HCT116 (cell line): Measurements from ENCODE around the gene SLC6A18.

ENCODE experiments used
- EZH2 ChIP-seq: fragments of 200-600 bp; sonication (generic); IDR thresholded peaks from 2 replicates; pipeline ENCODE4 v1.6.1; 2017; ENCODE audit warnings: antibody characterized with exemption, mixed run types
- JUND ChIP-seq: IDR thresholded peaks from 2 replicates; pipeline ENCODE4 v1.6.1; 2012
- ZNF274 ChIP-seq: fragments of 200-500 bp; sonication (Bioruptor generic); IDR thresholded peaks from 2 replicates; pipeline ENCODE4 v1.6.1; 2014; ENCODE audit warnings: mild to moderate bottlenecking, low read depth, low read length, inconsistent platforms
- TF ChIP-seq, protein P1 (sequence below), 3 experiments: fragments of 200-600 bp in 1 of 3; sonication (generic) in 1 of 3; IDR thresholded peaks in 2 of 3; conservative IDR thresholded peaks in 1 of 3; 2 replicates each; pipeline ENCODE4 v1.5.1; 2012 to 2017; ENCODE audit warnings: low read depth in 2 of 3, low read length in 2 of 3, antibody characterized with exemption in 1 of 3, borderline replicate concordance in 1 of 3, control low read depth in 1 of 3, mild to moderate bottlenecking in 1 of 3, mixed read lengths in 1 of 3, mixed run types in 1 of 3, moderate library complexity in 1 of 3; ENCODE audit not compliant: insufficient read depth in 1 of 3
- TF ChIP-seq, protein P2 (sequence below): IDR thresholded peaks from 2 replicates; pipeline ENCODE4 v1.6.1; 2012; ENCODE audit warnings: low read depth
- TF ChIP-seq, protein P3 (sequence below): IDR thresholded peaks from 2 replicates; pipeline ENCODE4 v1.6.1; 2012

DNA sequence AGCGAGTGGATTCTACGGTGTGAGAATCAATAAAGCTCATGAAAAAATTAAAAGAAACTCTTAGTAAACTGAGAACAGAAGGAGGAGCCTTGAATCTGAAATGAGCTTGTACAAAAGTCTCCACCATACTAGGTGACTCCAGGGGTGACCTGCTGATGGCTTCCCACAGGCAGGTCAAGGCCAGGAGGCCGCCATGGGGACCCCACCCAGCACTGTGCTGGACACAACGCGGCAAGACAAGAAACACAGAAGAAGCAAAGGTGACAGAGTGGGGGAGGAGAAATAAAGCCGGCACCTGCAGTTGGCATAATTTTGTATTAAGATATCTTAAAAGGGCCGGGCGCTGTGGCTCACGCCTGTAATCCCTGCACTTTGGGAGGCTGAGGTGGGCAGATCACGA is 35.9 kb upstream of the SLC6A18 start:
- TF ChIP-seq, protein P1, sequence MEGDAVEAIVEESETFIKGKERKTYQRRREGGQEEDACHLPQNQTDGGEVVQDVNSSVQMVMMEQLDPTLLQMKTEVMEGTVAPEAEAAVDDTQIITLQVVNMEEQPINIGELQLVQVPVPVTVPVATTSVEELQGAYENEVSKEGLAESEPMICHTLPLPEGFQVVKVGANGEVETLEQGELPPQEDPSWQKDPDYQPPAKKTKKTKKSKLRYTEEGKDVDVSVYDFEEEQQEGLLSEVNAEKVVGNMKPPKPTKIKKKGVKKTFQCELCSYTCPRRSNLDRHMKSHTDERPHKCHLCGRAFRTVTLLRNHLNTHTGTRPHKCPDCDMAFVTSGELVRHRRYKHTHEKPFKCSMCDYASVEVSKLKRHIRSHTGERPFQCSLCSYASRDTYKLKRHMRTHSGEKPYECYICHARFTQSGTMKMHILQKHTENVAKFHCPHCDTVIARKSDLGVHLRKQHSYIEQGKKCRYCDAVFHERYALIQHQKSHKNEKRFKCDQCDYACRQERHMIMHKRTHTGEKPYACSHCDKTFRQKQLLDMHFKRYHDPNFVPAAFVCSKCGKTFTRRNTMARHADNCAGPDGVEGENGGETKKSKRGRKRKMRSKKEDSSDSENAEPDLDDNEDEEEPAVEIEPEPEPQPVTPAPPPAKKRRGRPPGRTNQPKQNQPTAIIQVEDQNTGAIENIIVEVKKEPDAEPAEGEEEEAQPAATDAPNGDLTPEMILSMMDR (IDR thresholded peaks at IDR 0.05 in 2 of 3, conservative IDR thresholded peaks at IDR 0.05 in 1 of 3; ENCODE audit: borderline replicate concordance in 1 of 3, insufficient read depth in 1 of 3, low read depth in 2 of 3, low read length in 2 of 3), result no peak
- TF ChIP-seq ZNF274 (no peak), EZH2 (no peak), JUND (no peak)
- TF ChIP-seq, protein P2, sequence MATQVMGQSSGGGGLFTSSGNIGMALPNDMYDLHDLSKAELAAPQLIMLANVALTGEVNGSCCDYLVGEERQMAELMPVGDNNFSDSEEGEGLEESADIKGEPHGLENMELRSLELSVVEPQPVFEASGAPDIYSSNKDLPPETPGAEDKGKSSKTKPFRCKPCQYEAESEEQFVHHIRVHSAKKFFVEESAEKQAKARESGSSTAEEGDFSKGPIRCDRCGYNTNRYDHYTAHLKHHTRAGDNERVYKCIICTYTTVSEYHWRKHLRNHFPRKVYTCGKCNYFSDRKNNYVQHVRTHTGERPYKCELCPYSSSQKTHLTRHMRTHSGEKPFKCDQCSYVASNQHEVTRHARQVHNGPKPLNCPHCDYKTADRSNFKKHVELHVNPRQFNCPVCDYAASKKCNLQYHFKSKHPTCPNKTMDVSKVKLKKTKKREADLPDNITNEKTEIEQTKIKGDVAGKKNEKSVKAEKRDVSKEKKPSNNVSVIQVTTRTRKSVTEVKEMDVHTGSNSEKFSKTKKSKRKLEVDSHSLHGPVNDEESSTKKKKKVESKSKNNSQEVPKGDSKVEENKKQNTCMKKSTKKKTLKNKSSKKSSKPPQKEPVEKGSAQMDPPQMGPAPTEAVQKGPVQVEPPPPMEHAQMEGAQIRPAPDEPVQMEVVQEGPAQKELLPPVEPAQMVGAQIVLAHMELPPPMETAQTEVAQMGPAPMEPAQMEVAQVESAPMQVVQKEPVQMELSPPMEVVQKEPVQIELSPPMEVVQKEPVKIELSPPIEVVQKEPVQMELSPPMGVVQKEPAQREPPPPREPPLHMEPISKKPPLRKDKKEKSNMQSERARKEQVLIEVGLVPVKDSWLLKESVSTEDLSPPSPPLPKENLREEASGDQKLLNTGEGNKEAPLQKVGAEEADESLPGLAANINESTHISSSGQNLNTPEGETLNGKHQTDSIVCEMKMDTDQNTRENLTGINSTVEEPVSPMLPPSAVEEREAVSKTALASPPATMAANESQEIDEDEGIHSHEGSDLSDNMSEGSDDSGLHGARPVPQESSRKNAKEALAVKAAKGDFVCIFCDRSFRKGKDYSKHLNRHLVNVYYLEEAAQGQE, result no peak
- TF ChIP-seq, protein P3, sequence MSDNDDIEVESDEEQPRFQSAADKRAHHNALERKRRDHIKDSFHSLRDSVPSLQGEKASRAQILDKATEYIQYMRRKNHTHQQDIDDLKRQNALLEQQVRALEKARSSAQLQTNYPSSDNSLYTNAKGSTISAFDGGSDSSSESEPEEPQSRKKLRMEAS, result no peak
